Loucy (cell line): Measurements from ENCODE around the gene HMX2.

Source experiments
- CTCF ChIP-seq: fragments of 200-600 bp; sonication (generic); conservative IDR thresholded peaks from 2 replicates; pipeline ENCODE4 v1.5.1; 2014; ENCODE audit warnings: mild to moderate bottlenecking, antibody characterized with exemption, low read length
- EZH2phosphoT487 ChIP-seq: fragments of 200-600 bp; IDR thresholded peaks from 2 replicates; pipeline ENCODE4 v1.6.1; 2018; ENCODE audit warnings: antibody characterized with exemption, mild to moderate bottlenecking, moderate library complexity, borderline replicate concordance

- TF ChIP-seq CTCF (no peak), EZH2phosphoT487 (no peak)
These were observed 21.7 kb upstream of the HMX2 start for GRCh38 chr10:123126246-123126645.
